ENCODE measurements around the gene TMEM145.

Gene TMEM145

GRCh38 chr19:42288881-42289555 lies 24.1 kb upstream of the TMEM145 start:
- DNase-seq (ENCODE audit: low read depth in 3 of 3), result no peak

GRCh38 chr19:42289556-42290041 lies 23.5 kb upstream of the TMEM145 start:
- no peak for DNase-seq (ENCODE audit: low read depth in 3 of 3)

- DNase-seq (ENCODE audit: low read depth in 3 of 3), result no peak
Observed at GRCh38 chr19:42290136-42290522, 23.0 kb upstream of the TMEM145 start.

- peak in 2 of 3 experiments; percentile 35 to 47 for DNase-seq (ENCODE audit: low read depth in 3 of 3)
Observed at GRCh38 chr19:42290523-42291434, 22.3 kb upstream of the TMEM145 start.

- no peak for DNase-seq (ENCODE audit: low read depth in 3 of 3)
Observed at GRCh38 chr19:42291435-42291810, 21.7 kb upstream of the TMEM145 start.

- no peak for DNase-seq (ENCODE audit: low read depth in 3 of 3)
Observed at GRCh38 chr19:42292042-42292960, 20.8 kb upstream of the TMEM145 start.

- no peak for DNase-seq (ENCODE audit: low read depth in 3 of 3)
Observed at GRCh38 chr19:42292963-42293362, 20.1 kb upstream of the TMEM145 start.

- DNase-seq (ENCODE audit: low read depth in 3 of 3), result no peak
Observed at GRCh38 chr19:42293540-42293939, 19.6 kb upstream of the TMEM145 start.

- DNase-seq (ENCODE audit: low read depth in 3 of 3), result no peak
Observed at GRCh38 chr19:42293948-42294347, 19.2 kb upstream of the TMEM145 start.

GRCh38 chr19:42294471-42295137 lies 18.5 kb upstream of the TMEM145 start:
- DNase-seq (ENCODE audit: low read depth in 3 of 3), result no peak

- no peak for DNase-seq (ENCODE audit: low read depth in 3 of 3)
Observed at GRCh38 chr19:42295342-42295741, 17.8 kb upstream of the TMEM145 start.

GRCh38 chr19:42295831-42296525 lies 17.1 kb upstream of the TMEM145 start:
- DNase-seq (ENCODE audit: low read depth in 3 of 3), result peak; percentile 79 to 87 (median 82)

- no peak for DNase-seq (ENCODE audit: low read depth in 3 of 3)
Observed at GRCh38 chr19:42297039-42297438, 16.1 kb upstream of the TMEM145 start.

- DNase-seq (ENCODE audit: low read depth in 3 of 3), result no peak
Observed at GRCh38 chr19:42301646-42302203, 11.4 kb upstream of the TMEM145 start, which contains the start of gene PRR19. PRR19 (plus strand) TSS chr19:42302132; CDS start chr19:42309585, 7,453 bp downstream.

GRCh38 chr19:42303101-42303464 lies 10.0 kb upstream of the TMEM145 start:
- no peak for DNase-seq (ENCODE audit: low read depth in 3 of 3)

- DNase-seq (ENCODE audit: low read depth in 3 of 3), result no peak
Observed at GRCh38 chr19:42303876-42304275, 9.2 kb upstream of the TMEM145 start.

GRCh38 chr19:42306646-42307045 lies 6.5 kb upstream of the TMEM145 start:
- no peak for DNase-seq (ENCODE audit: low read depth in 3 of 3)

GRCh38 chr19:42309686-42310085 lies 3.4 kb upstream of the TMEM145 start:
- DNase-seq (ENCODE audit: low read depth in 3 of 3), result no peak

- DNase-seq (ENCODE audit: low read depth in 3 of 3), result no peak
Observed at GRCh38 chr19:42311657-42312056, 1.5 kb upstream of the TMEM145 start.

- DNase-seq (ENCODE audit: low read depth in 3 of 3), result no peak
Observed at GRCh38 chr19:42312370-42312769, 739 bp upstream of the TMEM145 start.
